ENCODE measurements around the gene NXPH2.

Gene NXPH2

DNA sequence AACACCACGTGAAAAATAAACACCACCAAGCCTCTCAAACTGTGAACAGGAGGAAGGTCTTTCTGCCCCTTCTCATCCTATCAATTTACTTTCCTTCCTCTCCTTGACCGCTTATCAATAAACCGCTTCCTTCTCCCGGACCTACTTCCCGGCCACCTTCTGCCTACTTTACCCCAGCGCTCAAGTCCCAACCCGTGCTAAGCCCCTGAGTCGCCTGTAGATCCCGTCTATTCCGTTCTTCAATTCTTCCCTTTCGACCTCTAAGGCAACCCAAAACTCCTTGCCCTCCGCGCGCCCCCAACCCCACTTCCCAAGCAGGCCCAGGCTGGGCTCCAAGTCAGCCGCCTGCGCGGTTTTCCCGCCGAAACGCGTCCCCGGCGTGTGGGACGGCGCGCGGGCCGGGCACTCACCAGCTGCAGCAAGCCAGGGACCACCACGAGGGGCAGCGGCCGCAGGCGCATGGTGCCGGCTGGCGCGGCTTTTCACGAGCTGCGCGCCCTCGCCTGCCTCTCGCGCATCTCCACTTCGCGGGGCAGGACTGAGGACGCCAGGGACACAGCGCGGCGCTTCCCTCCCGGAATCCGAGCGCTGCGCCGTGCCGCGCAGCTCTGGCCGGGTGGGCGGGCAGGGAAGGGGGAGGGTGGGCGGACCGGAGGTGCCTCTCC is at the start of gene NXPH2:
TSS of gene NXPH2 (minus strand) at position 610 of the 665 bp plus-strand sequence. CDS start at position 461, 149 bp downstream.
- DNase-seq, result no peak

- DNase-seq, result no peak
Measured at GRCh38 chr2:138829326-138829919, 49.2 kb upstream of the NXPH2 start.

GRCh38 chr2:138827426-138828054 is 47.4 kb upstream of the NXPH2 start:
- DNase-seq, result peak; percentile 19

DNA sequence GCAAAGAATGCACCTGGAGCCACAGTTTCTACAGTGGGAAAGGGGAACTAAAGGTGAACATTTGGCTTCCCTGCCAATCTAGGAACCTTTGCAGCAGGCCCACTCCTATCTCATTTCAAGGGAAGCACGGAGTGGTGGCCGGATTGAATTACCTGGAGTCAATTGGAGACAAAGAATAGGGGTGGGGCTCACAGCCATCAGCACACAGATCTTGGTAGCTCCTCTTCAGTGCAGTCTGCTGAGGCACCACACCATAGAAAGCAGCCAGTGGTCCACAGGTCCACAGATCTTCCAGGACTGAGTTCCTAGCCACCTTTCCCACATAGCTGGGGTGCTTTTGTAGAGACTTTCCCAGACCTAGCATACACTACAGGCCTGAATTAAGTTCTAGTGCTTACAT is 43.5 kb upstream of the NXPH2 start:
- no peak for DNase-seq

DNA sequence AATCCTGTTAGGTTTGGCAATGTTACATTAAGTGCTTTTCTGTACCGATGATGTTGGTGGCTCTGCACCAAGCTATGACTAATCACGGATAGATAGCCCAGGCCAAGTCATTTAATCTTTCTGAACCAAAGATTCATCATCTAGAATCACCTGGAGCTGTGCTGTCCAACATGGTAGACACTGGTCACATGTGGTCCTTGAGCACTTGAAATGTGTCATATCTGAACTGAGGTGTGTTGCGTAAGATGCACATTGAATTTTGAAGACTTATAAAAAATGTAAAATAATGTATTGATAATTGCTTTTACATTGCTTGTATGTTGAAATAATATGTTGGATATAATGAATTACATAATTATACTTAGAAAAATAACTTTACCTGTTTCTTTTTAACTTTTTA is 39.8 kb upstream of the NXPH2 start:
- no peak for DNase-seq

DNA sequence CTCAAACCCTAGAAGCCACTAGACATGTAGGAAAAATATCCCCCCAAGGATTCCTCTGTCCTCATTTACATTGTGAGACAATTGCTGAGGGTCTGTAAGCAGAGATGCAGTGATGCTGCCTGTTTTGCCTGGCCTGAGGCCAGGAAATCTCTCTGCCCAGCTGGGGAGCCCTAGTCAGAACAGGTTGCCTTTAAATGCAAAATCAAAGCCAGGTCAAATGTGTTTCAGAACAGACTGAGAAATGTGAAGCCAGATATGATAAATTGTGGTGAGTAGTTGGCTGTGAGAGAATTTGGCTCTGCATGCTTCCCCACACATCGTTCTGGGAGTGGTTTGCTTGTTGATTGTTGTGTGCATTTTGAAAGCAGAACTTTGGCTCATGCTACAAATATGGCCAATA is 38.4 kb upstream of the NXPH2 start:
- no peak for DNase-seq

DNA sequence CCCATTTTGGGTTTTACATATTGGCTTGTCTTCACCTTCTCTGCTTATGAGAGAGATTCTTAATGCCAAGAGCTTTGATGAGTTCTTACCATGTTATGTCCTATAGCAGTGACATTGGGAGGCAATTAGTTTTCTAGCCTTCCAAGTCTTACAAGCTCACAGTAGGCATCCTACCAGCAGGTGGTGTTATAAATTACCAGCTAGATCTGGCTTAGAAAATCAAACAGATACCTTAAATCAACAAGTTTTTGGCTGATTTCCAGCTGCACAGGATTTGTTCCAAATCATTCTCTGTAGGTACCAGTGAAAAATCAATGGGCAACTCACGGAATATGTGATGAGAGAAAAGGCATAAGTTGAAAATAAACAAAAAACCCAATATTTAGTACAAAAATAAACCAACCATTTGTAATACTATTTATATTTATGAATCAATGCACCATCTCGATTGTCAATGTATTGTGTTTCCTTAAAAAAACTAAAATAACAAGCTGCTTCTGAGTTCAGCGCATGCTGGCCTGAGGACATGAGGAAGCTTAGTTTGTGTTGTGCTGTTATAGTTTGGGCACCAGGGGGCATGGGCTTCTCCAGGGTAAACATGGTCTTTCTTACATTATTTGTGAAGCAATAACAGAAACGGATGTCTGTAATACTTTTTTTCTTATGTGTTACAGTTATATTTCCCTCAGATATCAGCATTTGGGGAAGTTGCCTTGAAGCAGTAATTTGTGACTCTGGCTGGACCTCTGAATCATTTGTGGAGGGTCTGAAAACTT is 34.1 kb upstream of the NXPH2 start:
- peak; percentile 25 for DNase-seq

DNA sequence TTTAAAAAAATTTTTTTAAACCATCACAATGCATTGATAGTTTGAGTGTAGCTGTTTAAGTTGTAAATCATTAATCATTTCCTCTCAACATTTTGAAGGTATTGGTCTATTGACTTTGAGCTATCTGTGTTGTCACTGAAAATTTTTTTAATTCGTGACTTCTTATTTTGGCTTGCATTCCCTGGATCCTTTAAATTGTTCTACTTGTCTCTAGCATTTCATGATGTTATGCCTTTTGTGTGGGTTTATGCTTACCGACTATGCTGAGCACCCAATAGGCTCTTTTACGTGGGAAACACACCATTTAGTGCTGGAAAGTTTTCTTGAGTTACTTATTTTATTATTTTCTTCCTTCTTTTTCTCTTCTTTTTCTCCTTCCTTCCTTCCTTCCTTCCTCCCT is 31.2 kb upstream of the NXPH2 start:
- no peak for DNase-seq

DNA sequence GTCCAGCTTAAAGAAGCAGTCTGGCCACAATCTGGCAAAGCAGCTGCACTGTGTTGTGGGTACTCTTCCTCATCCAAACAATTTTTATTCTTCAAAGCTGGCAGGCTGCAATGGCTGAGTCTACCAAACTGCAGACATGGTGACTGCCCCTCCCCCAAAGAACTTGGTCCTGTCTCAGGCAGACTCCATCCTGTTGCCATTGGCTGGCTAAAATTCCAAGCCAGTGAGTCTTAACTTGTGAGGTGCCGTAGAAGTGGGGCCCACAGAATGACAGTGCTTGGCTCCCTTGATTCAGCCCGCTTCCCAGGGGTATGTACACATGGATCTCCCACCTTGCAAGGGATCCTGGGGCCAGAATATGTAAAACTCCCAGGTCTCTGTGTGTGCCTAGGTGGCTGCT is 14.5 kb upstream of the NXPH2 start:
- DNase-seq, result no peak

DNA sequence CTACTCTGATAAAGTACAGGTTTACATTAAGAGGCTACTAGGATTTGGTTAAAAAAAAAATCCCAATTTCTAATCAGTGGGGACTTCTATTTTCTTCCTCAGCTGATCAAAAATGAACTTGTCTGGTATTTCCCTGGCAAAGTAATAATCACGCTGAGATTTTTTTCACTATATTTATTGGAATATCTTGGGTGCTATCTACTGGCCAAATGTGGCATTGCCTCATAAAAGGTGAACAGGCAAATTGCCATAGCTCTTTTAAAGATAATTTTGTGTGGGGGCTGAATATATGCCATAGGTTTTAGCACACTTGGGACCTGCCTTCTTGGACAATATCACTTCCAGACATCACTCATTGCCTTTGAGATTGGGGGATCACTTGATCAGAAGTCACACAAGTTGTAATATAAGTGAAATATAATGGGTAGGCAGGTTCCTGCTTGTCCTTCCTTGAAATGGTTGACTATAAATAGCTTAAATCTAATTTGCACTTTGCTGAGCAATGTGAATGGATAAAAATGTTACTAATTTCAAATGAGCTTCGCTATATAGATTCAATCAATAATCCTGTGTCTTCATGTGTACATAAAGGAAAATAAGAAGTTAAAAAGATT is 7.0 kb upstream of the NXPH2 start:
- DNase-seq, result no peak

- no peak for DNase-seq
Measured at GRCh38 chr2:138782383-138782782, 2.2 kb upstream of the NXPH2 start.

DNA sequence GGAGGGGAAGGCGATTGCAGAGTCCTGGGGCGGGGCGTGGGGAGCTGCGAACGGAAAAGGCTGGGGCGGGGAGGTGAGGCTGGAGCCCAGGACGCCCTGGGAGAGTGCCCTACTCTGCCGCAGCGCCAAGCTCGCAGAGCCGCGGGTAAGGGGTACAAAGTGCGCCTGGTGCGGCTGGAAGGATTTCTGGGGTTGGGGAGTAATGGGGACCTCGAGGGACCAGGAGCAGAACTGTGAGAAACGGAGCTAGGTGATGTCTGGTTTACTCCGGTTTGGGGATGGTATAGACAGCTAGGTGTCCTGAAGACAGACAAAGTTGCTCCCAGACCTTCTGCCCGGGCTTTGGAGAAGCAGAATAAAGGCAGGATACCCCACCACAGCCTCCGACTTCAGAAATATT is 718 bp upstream of the NXPH2 start:
- no peak for DNase-seq

DNA sequence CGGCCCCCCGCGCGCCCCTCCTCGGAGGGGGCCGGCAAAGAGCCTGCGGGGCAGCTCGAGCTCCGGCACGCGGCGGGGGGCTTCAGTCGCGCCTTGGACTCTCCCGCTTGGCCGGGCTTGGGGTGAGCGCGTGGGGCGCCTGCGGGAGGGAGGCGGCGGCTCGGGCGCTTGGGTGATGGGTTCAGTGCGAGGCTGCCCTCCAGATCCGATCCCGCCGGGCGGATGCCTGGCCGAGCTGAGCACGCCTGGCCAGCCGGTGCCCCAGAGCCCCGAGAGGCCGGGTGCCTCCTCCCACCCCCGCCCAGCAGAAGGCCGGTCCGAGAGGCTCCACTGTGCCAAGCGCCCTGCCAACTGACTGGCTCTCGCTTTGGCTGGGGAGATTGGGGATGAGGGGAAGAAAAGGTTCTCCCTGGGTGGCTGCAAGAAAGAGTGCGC is 273 bp upstream of the NXPH2 start:
- no peak for DNase-seq

DNA sequence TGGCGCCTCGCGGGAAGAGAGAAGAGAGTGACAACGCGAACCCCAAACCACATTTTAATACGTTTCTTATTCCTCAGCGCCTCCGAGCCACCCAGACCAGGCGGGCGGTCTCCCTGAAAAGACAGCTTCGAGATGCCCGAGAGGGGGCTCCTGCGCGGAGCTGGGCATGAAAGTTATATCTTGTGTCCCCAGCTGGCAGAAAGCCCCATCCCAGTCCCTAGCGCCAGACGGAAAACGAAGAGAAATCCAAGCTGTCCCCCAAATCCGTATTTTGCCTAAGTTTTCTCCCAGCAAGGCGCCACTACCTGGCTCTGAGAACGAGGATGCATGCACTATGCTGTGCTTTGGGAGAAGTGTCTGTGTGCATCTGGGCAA is 797 bp downstream of the NXPH2 start:
- DNase-seq, result no peak

DNA sequence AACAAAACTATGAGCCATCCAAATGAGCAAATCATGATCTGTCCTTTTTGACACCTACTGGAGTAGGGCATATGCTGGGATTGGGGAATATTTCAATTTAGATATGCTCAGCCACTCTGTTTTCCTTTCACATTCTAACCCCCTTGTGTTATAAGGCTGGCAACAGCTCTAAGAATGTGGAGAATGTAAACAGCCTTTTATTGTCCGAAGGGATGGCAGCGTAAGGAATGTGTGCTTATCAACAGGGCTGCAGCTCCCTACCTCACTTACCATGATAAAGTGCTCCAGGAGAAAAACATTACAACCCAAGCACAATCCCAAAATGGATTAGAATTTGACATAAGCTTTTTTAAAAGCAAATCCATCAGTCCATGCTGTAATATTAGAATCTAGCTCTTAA is 2.2 kb downstream of the NXPH2 start:
- DNase-seq, result no peak

GRCh38 chr2:138775736-138776135 is 4.5 kb downstream of the NXPH2 start:
- DNase-seq, result no peak

DNA sequence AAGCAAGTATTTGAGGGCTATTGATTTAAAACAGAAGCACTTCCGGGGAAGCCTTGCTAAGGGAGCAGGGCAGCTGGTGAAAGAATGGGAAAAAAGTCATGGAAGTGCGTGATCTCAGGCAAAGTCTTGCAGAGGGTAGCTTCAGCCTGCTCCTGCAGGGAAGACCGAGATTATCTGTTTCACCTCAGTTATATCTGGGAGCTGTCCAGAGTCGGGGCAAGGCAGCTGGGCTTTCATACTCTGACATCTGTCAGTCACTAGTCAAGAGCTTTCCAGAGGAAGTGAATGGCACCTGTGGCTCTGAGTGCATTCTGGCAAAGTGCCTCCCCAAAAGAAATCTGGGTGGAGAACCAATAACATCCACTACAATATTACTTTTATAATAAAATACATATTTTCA is 8.7 kb downstream of the NXPH2 start:
- DNase-seq, result no peak

- no peak for DNase-seq
Measured at GRCh38 chr2:138767101-138767500, 13.1 kb downstream of the NXPH2 start.

GRCh38 chr2:138766464-138766863 is 13.7 kb downstream of the NXPH2 start:
- no peak for DNase-seq

GRCh38 chr2:138763971-138764370 is 16.2 kb downstream of the NXPH2 start:
- no peak for DNase-seq

GRCh38 chr2:138762533-138762932 is 17.7 kb downstream of the NXPH2 start:
- no peak for DNase-seq

- no peak for DNase-seq
Measured at GRCh38 chr2:138760676-138761075, 19.5 kb downstream of the NXPH2 start.

DNA sequence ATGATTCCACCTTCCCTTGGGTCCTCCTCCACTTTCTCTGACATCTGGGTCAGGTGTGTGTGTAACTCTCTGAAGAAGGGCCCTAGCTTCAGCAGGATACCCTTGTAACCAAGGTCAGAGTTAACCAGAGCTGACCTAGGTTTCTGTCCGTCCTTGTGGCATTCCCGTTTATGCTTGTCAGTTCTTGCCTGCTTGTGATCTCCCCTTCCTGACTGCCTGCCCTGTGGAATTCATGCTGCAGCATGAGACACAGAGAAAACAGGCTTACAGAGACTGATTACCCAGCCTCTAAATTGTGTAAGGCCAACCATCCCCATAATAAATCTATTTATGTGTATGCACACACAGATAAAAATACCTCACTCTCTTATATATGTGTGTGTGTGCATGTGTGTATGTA is 22.8 kb downstream of the NXPH2 start:
- DNase-seq, result no peak

Data from CD4-positive, alpha-beta T cell treated with Interleukin-15 for 1 hour (primary cell).